Caco-2 (cell line): Measurements from ENCODE around the gene FAM180A. TPM values are rescaled to one million over a fixed set of nuclear protein-coding genes. Genes with fewer than 3 reads are reported as not detected.

ENCODE experiments used
- Bru-seq: library from RNA; stranded (reverse); fragments of 400-500 nt; gene quantifications from one replicate; lab custom pipeline; 2021; lab: Mats Ljungman, UMichigan
- BruChase-seq, 2 experiments: library from RNA; stranded (reverse); fragments of 400-500 nt; gene quantifications; one replicate each; lab custom pipeline; 2021; lab: Mats Ljungman, UMichigan
- BruUV-seq: library from RNA; stranded (reverse); fragments of 400-500 nt; replicated peaks from 2 replicates; lab custom pipeline; 2021; lab: Mats Ljungman, UMichigan
- CTCF ChIA-PET: fragments of 300-600 bp; sonication (Branson Sonifier 250); formaldehyde crosslinking; loops from one replicate; lab custom pipeline; 2022; ENCODE audit warnings: antibody characterized with exemption; lab: Charles Lee
- POLR2A ChIA-PET: fragments of 300-600 bp; sonication (Branson Sonifier 250); formaldehyde crosslinking; loops from one replicate; lab custom pipeline; 2022; ENCODE audit warnings: antibody characterized with exemption; lab: Charles Lee
- DNase-seq, 2 experiments: peaks; one replicate each; pipeline versions ENCODE4 v3.0.0 to v3.0.0-alpha.2; 2020 to 2022
- H3K27me3 ChIP-seq: replicated peaks from 2 replicates; pipeline ENCODE4 v1.6.0; 2011; ENCODE audit warnings: low read length; ENCODE audit not compliant: control insufficient read depth, insufficient read depth
- H3K36me3 ChIP-seq: 2 replicates; pipeline ENCODE4 v1.5.1; 2011; ENCODE audit warnings: low read length; ENCODE audit not compliant: control insufficient read depth, insufficient read depth
- H3K4me1 ChIP-seq: fragments of 250-450 bp; sonication (Bioruptor Pico); 2 replicates; pipeline ENCODE4 v1.5.1; 2020; ENCODE audit warnings: mild to moderate bottlenecking
- H3K4me3 ChIP-seq: 2 replicates; pipeline ENCODE4 v1.5.1; 2011; ENCODE audit warnings: low read depth, mild to moderate bottlenecking, control low read depth, low read length
- H3K9me3 ChIP-seq: fragments of 250-450 bp; sonication (Bioruptor Pico); 2 replicates; pipeline ENCODE4 v1.5.1; 2020; ENCODE audit warnings: mild to moderate bottlenecking, moderate library complexity
- H3K27ac Mint-ChIP-seq: one replicate; pipeline ENCODE4 v1.8.0; 2022; ENCODE audit warnings: mixed read lengths; ENCODE audit not compliant: unreplicated experiment
- H3K27me3 Mint-ChIP-seq: one replicate; pipeline ENCODE4 v1.8.0; 2022; ENCODE audit warnings: mixed read lengths; ENCODE audit not compliant: insufficient read depth, unreplicated experiment
- H3K36me3 Mint-ChIP-seq: one replicate; pipeline ENCODE4 v1.8.0; 2022; ENCODE audit warnings: mild to moderate bottlenecking, mixed read lengths; ENCODE audit not compliant: insufficient read depth, unreplicated experiment
- H3K4me1 Mint-ChIP-seq: one replicate; pipeline ENCODE4 v1.8.0; 2022; ENCODE audit warnings: low read depth, mixed read lengths; ENCODE audit not compliant: unreplicated experiment
- H3K4me3 Mint-ChIP-seq: one replicate; pipeline ENCODE4 v1.8.0; 2022; ENCODE audit warnings: mild to moderate bottlenecking, moderate library complexity, mixed read lengths; ENCODE audit not compliant: unreplicated experiment
- H3K9me3 Mint-ChIP-seq: one replicate; pipeline ENCODE4 v1.8.0; 2022; ENCODE audit warnings: mixed read lengths; ENCODE audit not compliant: unreplicated experiment
- CTCF ChIP-seq, 2 experiments: fragments of 200-600 bp in 1 of 2; IDR thresholded peaks; 1 replicate in 1 of 2; 2 replicates in 1 of 2; pipeline versions ENCODE4 v1.5.1 to v1.8.0; 2011 to 2022; ENCODE audit warnings: antibody characterized with exemption in 1 of 2, control low read depth in 1 of 2, inconsistent platforms in 1 of 2, low read depth in 1 of 2, low read length in 1 of 2, mild to moderate bottlenecking in 1 of 2, moderate library complexity in 1 of 2; ENCODE audit not compliant: insufficient read depth in 1 of 2, severe bottlenecking in 1 of 2, unreplicated experiment in 1 of 2
- intact Hi-C: fragments of 100-400 bp; cut with micrococcal nuclease; formaldehyde crosslinking; loops from one replicate; pipeline ENCODE4 v1.10.0; 2022; ENCODE audit not compliant: unreplicated experiment
- long read RNA-seq: library from polyadenylated mRNA; stranded (forward); transcript quantifications from one replicate; pipeline ENCODE4 v2.0.0, GENCODE V29; 2022
- total RNA-seq: library from RNA; stranded (reverse); gene quantifications from 2 replicates; pipeline ENCODE4 v1.2.3, GENCODE V29; 2022

The FAM180A gene
- total RNA-seq (not detected in 2 replicates), Bru-seq, nascent RNA (not detected), BruChase-seq, experiment 1, labeled RNA remaining after a 2-hour chase (not detected), BruChase-seq, experiment 2, labeled RNA remaining after a 6-hour chase (percentile 8 among the genes with signal in this experiment)
- long read RNA-seq = 0 reads

GRCh38 chr7:135748770-135749169 is at the start of gene FAM180A:
Gene FAM180A, minus strand, starts transcription at chr7:135748813. Its CDS starts 233 bp downstream, at chr7:135748580.
- Mint-ChIP-seq H3K27ac (no peak within 1 kb of the TSS), H3K9me3 (no peaks in the 10 kb centered on the region)

GRCh38 chr7:135798095-135798494 is 49.5 kb upstream of the FAM180A start:
- ChIA-PET POLR2A (no interaction called here), CTCF (interaction anchor here (1.0 to 1.5 kb wide), 2 partner anchors 125 to 127 kb away, joined by 3 to 9 read pairs; no protein-coding TSS in a partner anchor)
- Mint-ChIP-seq H3K27ac (no peak overlapping the region), H3K4me1 (peaks cover 13% of the 10 kb centered on the region), H3K9me3 (no peaks in the 10 kb centered on the region), H3K4me3 (no peak overlapping the region), H3K36me3 (no peaks in the 10 kb centered on the region), H3K27me3 (no peaks in the 10 kb centered on the region)
- H3K36me3 ChIP-seq = no peaks in the 10 kb centered on the region
- DNase-seq = no peak
- H3K27me3 ChIP-seq = no peaks in the 10 kb centered on the region
- intact Hi-C loops = no loop called here
- 0 out of 2 replicates have a peak, but pooled peaks cover 4% of the 10 kb centered on the region for H3K4me1 ChIP-seq
- H3K9me3 ChIP-seq = no peaks in the 10 kb centered on the region
- H3K4me3 ChIP-seq = no peak overlapping the region
- no TSS peak for BruUV-seq
- TF ChIP-seq CTCF (IDR thresholded peaks at IDR 0.05; ENCODE audit: insufficient read depth in 1 of 2, low read depth in 1 of 2, low read length in 1 of 2, severe bottlenecking in 1 of 2, unreplicated experiment in 1 of 2) = no peak

More at GRCh38 chr7:135748770-135749169, at the start of gene FAM180A:
- Histone ChIP-seq H3K27me3 (no peaks in the 10 kb centered on the region), H3K36me3 (no peaks in the 10 kb centered on the region), H3K9me3 (no peaks in the 10 kb centered on the region), H3K4me1 (peaks cover 1% of the 10 kb centered on the region; the same call in 1 of the 2 replicates), H3K4me3 (no peak within 1 kb of the TSS)
- CTCF ChIA-PET = no interaction called here
- Mint-ChIP-seq H3K27me3 (no peaks in the 10 kb centered on the region), H3K36me3 (no peaks in the 10 kb centered on the region), H3K4me3 (no peak within 1 kb of the TSS), H3K4me1 (no peaks in the 10 kb centered on the region)
- POLR2A ChIA-PET = no interaction called here
- TF ChIP-seq CTCF (IDR thresholded peaks at IDR 0.05; ENCODE audit: insufficient read depth in 1 of 2, low read depth in 1 of 2, low read length in 1 of 2, severe bottlenecking in 1 of 2, unreplicated experiment in 1 of 2) = no peak
- BruUV-seq = no TSS peak
- DNase-seq = no peak
- intact Hi-C loops = no loop called here

GRCh38 chr7:135795846-135796570 is 47.4 kb upstream of the FAM180A start:
- ChIA-PET POLR2A (no interaction called here), CTCF (no interaction called here)
- TF ChIP-seq CTCF (IDR thresholded peaks at IDR 0.05; ENCODE audit: insufficient read depth in 1 of 2, low read depth in 1 of 2, low read length in 1 of 2, severe bottlenecking in 1 of 2, unreplicated experiment in 1 of 2) = no peak
- no peak overlapping the region for H3K27ac Mint-ChIP-seq
- Histone ChIP-seq H3K27me3 (no peaks in the 10 kb centered on the region), H3K36me3 (no peaks in the 10 kb centered on the region), H3K4me1 (no peaks in the 10 kb centered on the region), H3K9me3 (no peaks in the 10 kb centered on the region), H3K4me3 (no peak overlapping the region)
- H3K27me3 Mint-ChIP-seq = no peaks in the 10 kb centered on the region
- intact Hi-C loops = loop anchor here (2.0 kb wide), 1 partner anchor 123 kb away; no protein-coding TSS in a partner anchor
- H3K36me3 Mint-ChIP-seq = no peaks in the 10 kb centered on the region
- no peak overlapping the region for H3K4me3 Mint-ChIP-seq
- no peak for DNase-seq
- no TSS peak for BruUV-seq
- no peaks in the 10 kb centered on the region for H3K4me1 Mint-ChIP-seq
- H3K9me3 Mint-ChIP-seq = no peaks in the 10 kb centered on the region
